Transverse colon (tissue), 4 donors: ENCODE results near the gene RGN. TPM values are rescaled to one million over a fixed set of nuclear protein-coding genes. Genes with fewer than 3 reads are reported as not detected.
"Not testable (repeated sequence)": the region's sequence is repeated elsewhere in the genome, so short reads cannot be mapped to it uniquely, and the experiment has no call there.

Experiments
- DNase-seq: peaks from one replicate; pipeline ENCODE4 v3.0.0-alpha.2; 2019
- H3K27ac ChIP-seq, 4 donors: fragments of 200-600 bp; sonication (generic); 2 replicates each; pipeline ENCODE4 v1.5.1; 2016 to 2018; ENCODE audit warnings: inconsistent platforms in 4 of 4
- H3K27me3 ChIP-seq: fragments of 200-600 bp; sonication (generic); 2 replicates; pipeline ENCODE4 v1.5.1; 2017; ENCODE audit warnings: inconsistent platforms
- H3K36me3 ChIP-seq, 4 donors: fragments of 200-600 bp; sonication (generic); 2 replicates each; pipeline ENCODE4 v1.5.1; 2017 to 2019; ENCODE audit warnings: inconsistent platforms in 4 of 4
- H3K4me1 ChIP-seq, 4 donors: fragments of 200-600 bp; sonication (generic); 2 replicates each; pipeline ENCODE4 v1.5.1; 2017 to 2020; ENCODE audit warnings: inconsistent platforms in 4 of 4
- H3K4me3 ChIP-seq, 4 donors: fragments of 200-600 bp; sonication (generic); 1 replicate in 1 of 4; 2 replicates in 3 of 4; pipeline versions ENCODE4 v1.5.1 to v1.6.1; 2017 to 2019; ENCODE audit warnings: inconsistent platforms in 4 of 4
- H3K9me3 ChIP-seq, 2 donors: fragments of 200-600 bp; sonication (generic); 2 replicates each; pipeline ENCODE4 v1.5.1; 2017 to 2019; ENCODE audit warnings: inconsistent platforms in 2 of 2
- EP300 ChIP-seq: sonication (generic); formaldehyde crosslinking; IDR thresholded peaks from one replicate; pipeline ENCODE4 v1.6.1; 2017; ENCODE audit warnings: antibody characterized with exemption, low read depth
- POLR2A ChIP-seq: fragments of 450-650 bp; IDR thresholded peaks from one replicate; pipeline ENCODE4 v1.6.1; 2016; ENCODE audit warnings: antibody characterized with exemption, mild to moderate bottlenecking, moderate library complexity
- POLR2AphosphoS5 ChIP-seq, 3 donors: sonication (generic); formaldehyde crosslinking; IDR thresholded peaks; one replicate each; pipeline ENCODE4 v1.6.1; 2016; ENCODE audit warnings: antibody characterized with exemption in 3 of 3
- WGBS, 2 donors: methylation state at CpG; one replicate each; pipeline ENCODE4 v1.1.5; 2018; ENCODE audit warnings: low coverage in 1 of 2; 5-methylcytosine and 5-hydroxymethylcytosine counted together
- in situ Hi-C, 4 donors: fragments of 200-750 bp; cut with MboI; loops; one replicate each; pipeline versions ENCODE4 v1.15.0 to v1.15.1; 2017; ENCODE audit warnings: low sequenced_read_pairs in 3 of 4, low pct_ligation_motif_present in 1 of 4, low pct_unique_long_range_greater_than_20kb in 1 of 4
- intact Hi-C: fragments of 100-400 bp; cut with DNase I; formaldehyde crosslinking; loops from one replicate; pipeline ENCODE4 v1.15.1; 2023; ENCODE audit warnings: low total_unique reads
- total RNA-seq, 4 donors: library from RNA; depleted of rRNA; stranded (reverse); fragments of >200 nt; gene quantifications; one replicate each; pipeline ENCODE4 v1.1.0, GENCODE V29; 2016
- TF ChIP-seq, protein P1 (sequence below), 5 experiments: fragments of 200-600 bp in 3 of 5; fragments of 450-650 bp in 2 of 5; sonication (generic) in 3 of 5; IDR thresholded peaks; 1 replicate in 2 of 5; 2 replicates in 3 of 5; pipeline ENCODE4 v1.5.1; 2016 to 2017; ENCODE audit warnings: antibody characterized with exemption in 5 of 5, inconsistent platforms in 3 of 5, mild to moderate bottlenecking in 2 of 5, moderate library complexity in 1 of 5

The RGN gene
- total RNA-seq, 4 donors from 2014 or later, result 0.96 to 1.3 TPM; not detected in 2

DNA sequence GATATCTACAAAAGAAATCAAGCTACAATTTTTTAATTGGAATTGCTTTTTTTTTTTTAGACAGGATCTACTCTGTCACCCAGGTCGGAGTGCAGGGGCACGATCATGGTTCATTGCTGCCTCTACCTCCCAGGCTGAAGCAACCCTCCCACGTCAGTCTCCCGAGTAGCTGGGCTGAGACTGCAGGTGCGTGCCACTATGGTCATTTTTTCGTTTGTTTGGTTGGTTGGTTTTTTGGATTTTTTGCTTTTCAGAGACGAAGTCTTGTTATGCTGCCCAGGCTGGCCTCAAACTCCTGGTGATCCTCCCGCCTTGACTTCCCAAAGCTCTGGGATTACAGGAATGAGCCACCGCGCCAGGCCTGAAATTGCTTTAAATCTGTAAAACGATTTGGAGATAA is 15.6 kb downstream of the RGN start:
- no peaks in the 10 kb centered on the region for H3K36me3 ChIP-seq
- no peak for DNase-seq
- intact Hi-C loops (no loop called here), in situ Hi-C loops (no loop called here)
- H3K4me3 ChIP-seq, result no peak overlapping the region
- H3K27me3 ChIP-seq, result no peaks in the 10 kb centered on the region
- 72% methylated on average over 11 of the region's 11 CpGs; no CpG with 5 or more reads in 1 of the 2 donors for WGBS, 2 donors
- no peaks in the 10 kb centered on the region for H3K4me1 ChIP-seq
- TF ChIP-seq POLR2AphosphoS5 (IDR thresholded peaks at IDR 0.05) (no peak), EP300 (no peak), POLR2A (no peak)
- TF ChIP-seq, protein P1, sequence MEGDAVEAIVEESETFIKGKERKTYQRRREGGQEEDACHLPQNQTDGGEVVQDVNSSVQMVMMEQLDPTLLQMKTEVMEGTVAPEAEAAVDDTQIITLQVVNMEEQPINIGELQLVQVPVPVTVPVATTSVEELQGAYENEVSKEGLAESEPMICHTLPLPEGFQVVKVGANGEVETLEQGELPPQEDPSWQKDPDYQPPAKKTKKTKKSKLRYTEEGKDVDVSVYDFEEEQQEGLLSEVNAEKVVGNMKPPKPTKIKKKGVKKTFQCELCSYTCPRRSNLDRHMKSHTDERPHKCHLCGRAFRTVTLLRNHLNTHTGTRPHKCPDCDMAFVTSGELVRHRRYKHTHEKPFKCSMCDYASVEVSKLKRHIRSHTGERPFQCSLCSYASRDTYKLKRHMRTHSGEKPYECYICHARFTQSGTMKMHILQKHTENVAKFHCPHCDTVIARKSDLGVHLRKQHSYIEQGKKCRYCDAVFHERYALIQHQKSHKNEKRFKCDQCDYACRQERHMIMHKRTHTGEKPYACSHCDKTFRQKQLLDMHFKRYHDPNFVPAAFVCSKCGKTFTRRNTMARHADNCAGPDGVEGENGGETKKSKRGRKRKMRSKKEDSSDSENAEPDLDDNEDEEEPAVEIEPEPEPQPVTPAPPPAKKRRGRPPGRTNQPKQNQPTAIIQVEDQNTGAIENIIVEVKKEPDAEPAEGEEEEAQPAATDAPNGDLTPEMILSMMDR (IDR thresholded peaks at IDR 0.05), result no peak
- H3K27ac ChIP-seq, result no peak overlapping the region
- H3K9me3 ChIP-seq, result no peaks in the 10 kb centered on the region

DNA sequence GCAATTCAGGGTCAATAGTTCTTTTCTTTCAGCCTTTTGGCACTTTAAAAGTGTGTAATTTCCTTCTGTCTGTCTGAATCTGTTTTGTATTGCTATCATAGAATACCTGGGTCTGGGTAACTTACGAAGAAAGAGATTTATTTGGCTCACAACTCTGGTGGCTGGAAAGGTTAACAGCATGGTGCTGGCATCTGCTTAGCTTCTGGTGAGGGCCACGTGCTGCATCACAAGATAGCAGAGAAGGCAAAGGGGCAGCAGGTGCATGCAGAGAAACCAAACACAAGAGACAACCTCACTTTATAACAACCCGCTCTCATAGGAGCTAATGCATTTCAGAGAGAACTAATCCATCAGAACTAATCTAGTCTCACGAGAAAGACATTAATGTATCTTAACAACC is 18.8 kb downstream of the RGN start:
- Histone ChIP-seq H3K4me1 (no peaks in the 10 kb centered on the region), H3K4me3 (no peak overlapping the region), H3K9me3 (no peaks in the 10 kb centered on the region), H3K36me3 (no peaks in the 10 kb centered on the region), H3K27ac (no peak overlapping the region), H3K27me3 (no peaks in the 10 kb centered on the region)
- TF ChIP-seq, protein P1 (IDR thresholded peaks at IDR 0.05), result no peak
- TF ChIP-seq EP300, result no peak
- no peak for TF ChIP-seq POLR2AphosphoS5 (IDR thresholded peaks at IDR 0.05)
- no peak for TF ChIP-seq POLR2A
- intact Hi-C loops (no loop called here), in situ Hi-C loops (no loop called here)
- WGBS, 2 donors, result 76% methylated on average over 4 of the region's 4 CpGs; no CpG with 5 or more reads in 1 of the 2 donors
- DNase-seq, result no peak

- Histone ChIP-seq H3K27ac (no peak overlapping the region), H3K27me3 (no peaks in the 10 kb centered on the region), H3K4me1 (no peaks in the 10 kb centered on the region), H3K36me3 (no peaks in the 10 kb centered on the region), H3K9me3 (no peaks in the 10 kb centered on the region), H3K4me3 (no peak overlapping the region)
- intact Hi-C loops, result no loop called here
- in situ Hi-C loops, result no loop called here
- 73% methylated on average over 2 of the region's 2 CpGs; no CpG with 5 or more reads in 1 of the 2 donors for WGBS, 2 donors
- no peak for TF ChIP-seq EP300
- DNase-seq, result no peak
These were observed 20.3 kb downstream of the RGN start for GRCh38 chrX:47098338-47099094.

DNA sequence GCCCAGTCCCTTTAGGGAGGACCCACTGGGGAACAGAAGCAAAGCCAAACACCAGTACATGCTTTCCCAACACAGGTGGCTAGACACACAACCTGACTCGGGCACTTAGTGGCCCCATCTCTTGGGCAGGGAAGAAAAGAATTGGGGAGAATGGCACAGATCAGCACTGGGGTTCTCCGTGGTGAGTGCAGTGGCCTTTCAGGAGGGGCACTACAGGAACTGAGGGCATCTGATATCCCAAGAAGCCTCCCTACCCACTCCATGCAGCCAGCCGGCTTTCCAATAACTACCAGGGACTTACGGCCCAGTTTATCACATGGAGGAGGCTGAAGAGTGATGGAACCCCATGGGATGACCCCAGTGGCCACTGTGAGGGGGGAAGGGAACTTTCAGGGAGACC is 23.0 kb downstream of the RGN start:
- no peak for DNase-seq
- TF ChIP-seq, protein P1 (IDR thresholded peaks at IDR 0.05), result no peak
- TF ChIP-seq EP300 (no peak), POLR2A (no peak), POLR2AphosphoS5 (IDR thresholded peaks at IDR 0.05) (no peak)
- Histone ChIP-seq H3K4me1 (no peaks in the 10 kb centered on the region), H3K9me3 (no peaks in the 10 kb centered on the region), H3K36me3 (no peaks in the 10 kb centered on the region), H3K27ac (no peak overlapping the region), H3K4me3 (no peak overlapping the region), H3K27me3 (no peaks in the 10 kb centered on the region)
- in situ Hi-C loops (no loop called here), intact Hi-C loops (no loop called here)
- WGBS, 2 donors, result 66% methylated on average over 4 of the region's 4 CpGs; no CpG with 5 or more reads in 1 of the 2 donors

GRCh38 chrX:47110936-47111615 is 32.8 kb downstream of the RGN start:
- H3K36me3 ChIP-seq, H3K27ac ChIP-seq, H3K4me3 ChIP-seq, H3K27me3 ChIP-seq, DNase-seq, H3K9me3 ChIP-seq, intact Hi-C loops, H3K4me1 ChIP-seq, in situ Hi-C loops: not testable (repeated sequence)
- WGBS, 2 donors, result 98% methylated on average over 26 of the region's 40 CpGs; no CpG with 5 or more reads in 1 of the 2 donors
